ENCODE results near the gene PARP8. TPM values are rescaled to one million over a fixed set of nuclear protein-coding genes. Genes with fewer than 3 reads are reported as not detected.
"Not testable (repeated sequence)": the region's sequence is repeated elsewhere in the genome, so short reads cannot be mapped to it uniquely, and the experiment has no call there.

The PARP8 gene
- total RNA-seq, 4 donors from 2014 or later: 4.8 to 13.7 (median 8.2) TPM

GRCh38 chr5:50675385-50675784 lies 8.9 kb downstream of the PARP8 start:
- H3K4me3 ChIP-seq (ENCODE audit: low read depth, poor library complexity, severe bottlenecking): no peak overlapping the region
- TF ChIP-seq CTCF (IDR thresholded peaks at IDR 0.05): no peak
- no peak for TF ChIP-seq POLR2A (IDR thresholded peaks at IDR 0.05)
- intact Hi-C loops (cut with DNase I; ENCODE audit: low total_unique reads): no loop called here
- WGBS, 2 donors: 97 to 98% methylated on average over 15 of the region's 15 CpGs
- no peak for DNase-seq (ENCODE audit: low spot score in 2 of 2)

- 77 to 79% methylated on average over 4 of the region's 4 CpGs for WGBS, 2 donors
Measured at GRCh38 chr5:50679554-50679953, 13.1 kb downstream of the PARP8 start.

GRCh38 chr5:50684721-50685120 lies 18.3 kb downstream of the PARP8 start:
- H3K4me3 ChIP-seq (ENCODE audit: low read depth, poor library complexity, severe bottlenecking): no peak overlapping the region
- no peak for TF ChIP-seq CTCF (IDR thresholded peaks at IDR 0.05)
- TF ChIP-seq POLR2A (IDR thresholded peaks at IDR 0.05): no peak
- intact Hi-C loops (cut with DNase I; ENCODE audit: low total_unique reads): no loop called here
- no peak for DNase-seq (ENCODE audit: low spot score in 2 of 2)
- WGBS, 2 donors: 88 to 92% methylated on average over 3 of the region's 3 CpGs

More at GRCh38 chr5:50679554-50679953, 13.1 kb downstream of the PARP8 start:
- H3K4me3 ChIP-seq (ENCODE audit: low read depth, poor library complexity, severe bottlenecking); DNase-seq (ENCODE audit: low spot score in 2 of 2); intact Hi-C loops (cut with DNase I; ENCODE audit: low total_unique reads): not testable (repeated sequence)

GRCh38 chr5:50687548-50687947 lies 21.1 kb downstream of the PARP8 start:
- 82 to 89% methylated on average over 4 of the region's 4 CpGs for WGBS, 2 donors
- intact Hi-C loops (cut with DNase I; ENCODE audit: low total_unique reads): no loop called here
- H3K4me3 ChIP-seq (ENCODE audit: low read depth, poor library complexity, severe bottlenecking): no peak overlapping the region
- no peak for DNase-seq (ENCODE audit: low spot score in 2 of 2)
- no peak for TF ChIP-seq CTCF (IDR thresholded peaks at IDR 0.05)
- no peak for TF ChIP-seq POLR2A (IDR thresholded peaks at IDR 0.05)

- intact Hi-C loops (cut with DNase I; ENCODE audit: low total_unique reads): no loop called here
- 82 to 92% methylated on average over 5 of the region's 5 CpGs for WGBS, 2 donors
- H3K4me3 ChIP-seq (ENCODE audit: low read depth, poor library complexity, severe bottlenecking): no peak overlapping the region
- TF ChIP-seq CTCF (IDR thresholded peaks at IDR 0.05): no peak
- no peak for TF ChIP-seq POLR2A (IDR thresholded peaks at IDR 0.05)
- DNase-seq (ENCODE audit: low spot score in 2 of 2): no peak
Measured at GRCh38 chr5:50691399-50692016, 25.1 kb downstream of the PARP8 start.

- intact Hi-C loops (cut with DNase I; ENCODE audit: low total_unique reads): no loop called here
- TF ChIP-seq POLR2A (IDR thresholded peaks at IDR 0.05) (no peak), CTCF (IDR thresholded peaks at IDR 0.05) (no peak)
- no peak for DNase-seq (ENCODE audit: low spot score in 2 of 2)
- H3K4me3 ChIP-seq (ENCODE audit: low read depth, poor library complexity, severe bottlenecking): no peak overlapping the region
Measured at GRCh38 chr5:50694027-50694590, 27.7 kb downstream of the PARP8 start.

GRCh38 chr5:50694626-50695025 lies 28.2 kb downstream of the PARP8 start:
- 92 to 94% methylated on average over 4 of the region's 4 CpGs for WGBS, 2 donors
- DNase-seq (ENCODE audit: low spot score in 2 of 2); H3K4me3 ChIP-seq (ENCODE audit: low read depth, poor library complexity, severe bottlenecking); intact Hi-C loops (cut with DNase I; ENCODE audit: low total_unique reads): not testable (repeated sequence)
